Muscle of back (tissue), 11 donors: ENCODE results near the gene PCNT. TPM values are rescaled to one million over a fixed set of nuclear protein-coding genes. Genes with fewer than 3 reads are reported as not detected.
A peak's percentile ranks its signal among the peaks of the same experiment; 100 is the strongest.
"Not testable (repeated sequence)": the region's sequence is repeated elsewhere in the genome, so short reads cannot be mapped to it uniquely, and the experiment has no call there.

Experiments used
- DNase-seq, 3 donors: peaks; one replicate each; pipeline versions ENCODE4 v3.0.0 to v3.0.0-alpha.2; 2013
- polyA plus RNA-seq, 10 donors: library from polyadenylated mRNA; unstranded; fragments of 120-200 nt; gene quantifications; one replicate each; pipeline ENCODE4 v1.2.1, GENCODE V29; 2013; ENCODE audit not compliant: insufficient read length in 10 of 10

PCNT gene
- polyA plus RNA-seq, 10 donors, result 41.2 to 83.0 (median 53.0) TPM

DNA sequence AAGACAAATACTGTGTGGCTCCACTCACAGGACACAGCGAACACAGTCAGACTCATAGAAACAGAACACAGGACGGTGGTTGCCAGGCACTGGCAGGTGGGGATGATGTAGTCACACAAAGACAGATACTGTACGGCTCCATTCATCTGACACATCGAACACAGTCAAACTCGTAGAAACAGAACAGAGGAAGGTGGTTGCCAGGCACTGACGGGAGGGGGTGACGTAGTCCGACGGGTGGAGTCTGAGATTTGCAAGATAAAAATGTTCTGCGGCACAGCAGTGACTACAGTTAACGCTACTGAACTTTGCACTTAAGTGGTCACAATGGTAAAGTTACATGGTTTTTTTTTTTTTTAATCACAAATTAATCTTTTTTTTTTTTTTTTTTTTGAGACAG, 19.0 kb upstream of the PCNT start:
- DNase-seq, result no peak

GRCh38 chr21:46307625-46308024, 16.3 kb upstream of the PCNT start:
- DNase-seq, result no peak

GRCh38 chr21:46308431-46308830, 15.5 kb upstream of the PCNT start:
- no peak for DNase-seq

- DNase-seq, result not testable (repeated sequence)
Measured at GRCh38 chr21:46310260-46310659, 13.7 kb upstream of the PCNT start.

DNA sequence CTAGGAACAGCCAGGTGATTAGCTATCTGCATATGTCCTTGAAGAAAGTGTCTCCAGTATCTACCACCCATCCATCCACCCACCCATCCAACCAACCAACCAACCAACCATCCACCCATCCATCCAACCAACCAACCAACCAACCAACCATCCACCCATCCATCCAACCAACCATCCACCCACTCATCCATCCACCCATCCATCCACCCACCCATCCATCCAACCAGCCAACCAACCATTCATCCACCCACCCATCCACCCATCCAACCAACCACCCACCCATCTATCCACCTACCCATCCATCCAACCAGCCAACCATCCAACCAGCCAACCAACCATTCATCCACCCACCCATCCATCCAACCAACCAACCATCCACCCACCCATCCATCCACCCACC, 12.4 kb upstream of the PCNT start:
- no peak for DNase-seq

DNA sequence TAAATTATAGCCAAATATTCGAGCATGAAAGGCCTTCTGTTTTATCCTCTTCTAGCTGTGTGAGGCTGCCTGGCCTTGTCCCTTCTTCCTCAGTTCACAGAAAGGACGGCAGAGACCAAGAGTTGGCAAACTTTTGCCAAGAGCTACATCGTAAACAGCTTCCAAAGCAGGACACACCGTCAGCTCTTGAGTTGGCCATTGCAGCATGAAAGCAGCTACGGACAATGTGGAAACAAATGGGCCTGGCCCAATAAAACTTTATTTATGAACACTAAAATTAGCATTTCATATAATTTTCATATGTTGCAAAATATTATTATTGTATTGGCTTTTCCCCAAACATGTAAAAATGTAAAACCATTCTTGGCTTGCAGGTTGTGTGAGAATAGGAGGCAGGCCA, 11.0 kb upstream of the PCNT start:
- no peak for DNase-seq

GRCh38 chr21:46314441-46315020, 9.4 kb upstream of the PCNT start:
- DNase-seq, result no peak

DNA sequence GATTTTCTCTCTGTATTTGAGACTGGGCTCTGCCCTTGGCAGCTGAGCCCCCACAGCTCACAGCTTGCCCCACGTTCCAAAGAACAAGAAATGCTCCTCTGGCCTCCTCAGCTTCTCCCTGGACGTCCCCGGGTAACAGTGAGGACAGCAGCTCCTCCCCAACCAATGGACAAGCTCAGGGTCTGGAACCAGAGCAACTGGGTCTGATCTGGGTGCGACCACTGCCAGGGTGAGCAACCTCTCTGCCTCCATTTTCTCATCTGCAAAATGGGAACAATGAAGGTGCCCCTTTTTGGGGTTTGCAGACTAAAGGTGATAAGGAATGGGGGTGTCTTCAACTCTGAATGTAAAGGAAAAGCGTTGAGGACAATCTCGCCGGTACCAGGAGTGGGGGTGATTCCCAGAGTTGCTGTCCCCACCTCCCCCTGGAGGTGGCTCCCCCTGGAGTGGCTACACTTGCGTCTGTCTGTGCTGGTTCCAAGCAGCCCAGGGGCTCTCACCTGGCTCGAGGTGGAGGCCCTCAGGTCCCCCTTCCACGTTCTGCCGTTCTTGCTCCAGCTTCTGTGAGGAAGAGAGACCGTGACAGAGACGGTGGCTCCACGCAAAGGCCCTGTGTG, 7.1 kb upstream of the PCNT start:
- DNase-seq, result no peak

DNA sequence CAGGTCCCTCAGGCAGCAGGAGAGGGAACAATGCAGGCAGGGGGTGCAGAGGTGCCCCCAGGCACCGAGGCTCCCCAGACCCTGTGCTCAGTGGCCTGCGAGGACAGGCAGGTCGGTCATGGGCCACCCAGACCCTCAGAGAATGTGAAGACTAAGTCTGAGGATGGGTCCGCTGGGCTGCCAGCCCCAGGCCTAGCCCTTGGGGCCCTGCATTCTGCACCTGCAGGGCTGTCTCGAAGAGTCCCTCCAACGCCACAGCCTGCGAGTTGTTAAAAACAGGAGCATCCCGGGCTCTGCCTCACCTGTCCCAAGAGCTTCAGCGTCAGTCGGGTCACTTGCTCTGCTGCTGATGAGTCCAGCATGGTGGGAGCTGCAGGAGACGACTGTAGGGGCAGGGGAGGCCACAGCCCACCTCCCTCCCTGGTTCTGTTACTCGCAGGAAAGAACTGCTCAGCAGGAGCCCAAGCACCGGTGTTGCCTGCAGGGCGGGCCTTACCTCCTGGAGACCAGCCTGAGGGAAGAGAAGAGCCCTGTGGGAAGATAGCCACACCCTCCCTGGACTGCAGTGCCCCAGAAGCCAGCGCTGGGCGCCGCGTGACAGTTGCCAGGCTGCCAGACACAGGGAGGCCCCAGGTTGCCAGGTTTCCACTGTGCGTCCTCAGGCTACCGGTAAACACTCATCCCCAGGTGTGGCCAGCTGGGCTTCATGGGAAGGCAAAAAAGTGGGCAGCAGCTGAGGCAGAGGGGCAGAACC, 6.1 kb upstream of the PCNT start:
- DNase-seq, result no peak

GRCh38 chr21:46318464-46318845, 5.5 kb upstream of the PCNT start:
- no peak for DNase-seq

- DNase-seq, result no peak
Measured at GRCh38 chr21:46319186-46319585, 4.8 kb upstream of the PCNT start.

GRCh38 chr21:46320331-46320801, 3.6 kb upstream of the PCNT start:
- DNase-seq, result no peak

DNA sequence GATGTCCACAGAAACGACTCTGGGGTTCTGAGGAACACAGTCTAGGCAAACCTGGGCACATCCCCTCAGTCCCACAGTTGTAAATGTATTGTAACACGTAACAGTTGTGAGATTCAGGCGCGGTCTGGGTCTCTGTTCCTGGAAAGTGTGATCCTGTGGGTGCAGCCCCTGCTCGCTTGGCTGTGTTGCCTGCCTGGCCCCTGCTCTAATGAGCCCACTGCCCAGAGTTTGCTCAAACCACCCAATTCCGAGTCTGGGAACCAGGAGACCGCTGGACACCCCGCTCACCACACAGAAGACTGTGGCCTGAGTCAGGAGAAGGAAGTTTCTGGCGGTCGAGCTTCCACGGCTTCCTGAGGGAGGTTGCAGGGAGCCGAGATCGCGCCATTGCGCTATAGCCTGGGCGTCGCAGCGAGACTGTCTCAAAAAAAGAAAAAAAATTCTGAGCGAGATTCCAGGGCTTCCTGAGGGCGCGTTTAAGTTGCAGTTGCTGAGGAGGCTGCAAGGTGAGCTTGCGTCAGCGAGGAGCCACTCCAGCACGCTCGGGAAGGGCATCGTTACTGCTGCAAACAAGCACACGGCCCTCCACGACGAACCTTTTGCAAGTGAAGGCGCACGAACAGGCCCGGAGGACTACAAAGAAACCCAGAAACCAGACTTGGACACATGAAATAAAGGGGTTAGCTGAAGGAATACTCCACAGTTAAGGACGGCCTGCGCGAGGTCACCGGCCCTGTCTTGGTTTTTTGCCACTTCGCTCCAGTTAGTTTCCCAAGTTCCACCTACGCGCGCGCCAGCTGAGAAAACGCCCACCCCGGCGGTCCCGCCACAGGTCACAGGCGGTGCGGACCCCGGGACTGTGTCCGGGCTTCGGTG, 1.4 kb upstream of the PCNT start:
- DNase-seq, result peak in 1 of 3 donors; percentile 49

DNA sequence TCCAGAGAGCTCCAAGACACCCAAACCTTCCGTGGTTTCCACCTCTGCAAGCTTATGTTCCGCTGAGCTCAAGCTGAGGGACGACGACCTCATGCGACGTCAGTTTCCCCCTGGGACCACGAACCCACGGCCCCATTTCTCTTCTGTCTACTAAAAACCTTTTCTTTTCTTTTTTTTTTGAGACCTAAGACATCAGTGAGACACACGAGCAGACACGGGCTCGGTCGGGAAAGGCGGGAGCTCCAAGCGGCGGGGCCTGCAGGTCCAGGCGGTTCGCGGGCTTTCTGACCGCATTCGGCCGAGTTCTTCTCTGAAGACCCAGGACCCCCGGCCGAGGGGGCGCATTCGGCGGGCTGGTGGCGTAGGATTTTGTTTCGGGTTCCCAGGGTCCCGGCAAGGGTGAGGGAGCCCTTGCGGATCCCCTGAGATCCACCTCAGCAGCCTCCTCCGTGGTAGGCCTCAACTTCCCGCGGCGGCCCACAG, 688 bp upstream of the PCNT start:
- DNase-seq, result peak in 1 of 3 donors; percentile 10

- peak; percentile 88 to 94 (median 90) for DNase-seq
Measured at GRCh38 chr21:46324390-46325072, 575 bp downstream of the PCNT start.

DNA sequence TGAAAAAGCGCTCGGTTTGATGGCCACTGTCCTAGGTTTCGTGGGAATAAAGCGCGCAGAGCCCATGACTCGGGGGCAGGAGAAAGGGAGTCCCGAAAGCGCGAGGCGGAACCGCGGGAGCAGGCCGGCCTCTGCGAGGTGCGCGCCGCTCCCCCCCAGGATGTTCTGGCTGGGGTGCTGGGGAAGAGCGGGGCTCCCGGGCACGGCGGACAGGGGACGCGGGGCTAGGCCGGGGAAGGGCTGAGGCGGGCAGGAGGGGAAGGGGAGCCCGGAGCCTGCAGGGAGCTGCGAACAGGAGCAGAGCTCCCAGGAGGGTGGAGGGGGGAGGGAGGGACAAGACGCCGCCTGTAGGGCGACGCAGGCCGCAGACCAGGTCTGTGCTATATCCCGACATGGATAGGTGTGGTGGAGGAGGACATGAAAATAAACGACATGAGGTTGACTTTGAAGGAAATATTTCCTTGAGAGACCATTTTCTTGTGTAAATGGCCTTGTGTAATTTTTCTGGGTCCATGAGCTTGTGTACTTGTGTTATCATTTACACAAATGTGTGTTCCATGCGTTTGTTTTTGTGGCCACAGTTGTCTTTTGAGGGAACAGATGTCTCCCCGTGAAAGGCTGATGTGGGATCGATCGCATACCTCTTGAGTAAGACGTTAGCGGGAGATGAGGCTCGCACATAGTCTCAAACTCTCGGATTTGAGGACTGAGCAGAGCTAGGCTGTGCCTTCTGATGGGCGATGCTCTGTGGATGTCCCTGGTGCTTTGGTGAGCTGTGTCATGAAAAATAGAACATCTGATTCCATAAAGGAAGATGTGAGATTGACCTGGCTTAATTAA, 1.3 kb downstream of the PCNT start:
- peak in 1 of 3 donors; percentile 28 for DNase-seq

GRCh38 chr21:46326110-46326703, 2.3 kb downstream of the PCNT start:
- DNase-seq, result no peak

- DNase-seq, result no peak
Measured at GRCh38 chr21:46327711-46328110, 3.8 kb downstream of the PCNT start.

DNA sequence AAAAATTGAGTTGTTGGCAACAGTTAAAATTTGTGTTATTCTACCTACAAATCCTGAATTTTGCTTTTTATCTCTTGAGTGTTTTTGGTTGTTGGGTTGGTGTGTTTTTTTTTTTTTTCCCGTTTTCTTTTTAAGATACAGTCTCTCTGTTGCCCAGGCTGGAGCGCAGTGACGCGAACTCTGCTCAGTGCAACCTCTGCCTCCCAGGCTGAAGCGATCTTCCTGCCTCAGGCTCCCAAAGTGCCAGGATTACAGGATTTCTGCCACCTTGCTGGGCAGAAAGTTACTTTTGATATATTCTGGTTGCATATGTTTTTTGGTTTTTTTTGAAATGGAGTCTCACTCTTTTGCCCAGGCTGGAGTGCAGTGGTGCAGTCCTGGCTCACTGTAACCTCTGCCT, 4.2 kb downstream of the PCNT start:
- DNase-seq, result no peak

- DNase-seq, result no peak
Measured at GRCh38 chr21:46329796-46330195, 5.8 kb downstream of the PCNT start.
